Activated CD4-positive, CD25-positive, alpha-beta regulatory T cell treated with anti-CD3 and anti-CD28 coated beads, Interleukin-2, amount 50 U/mL, for 24 hours (primary cell): ENCODE data around the gene RIOK1.
"Not testable (repeated sequence)": the region's sequence is repeated elsewhere in the genome, so short reads cannot be mapped to it uniquely, and the experiment has no call there.

Source experiments
- ATAC-seq, 2 donors: fragments of 150-1000 bp; cut with Tn5 transposase; one replicate each; pipeline ENCODE4 v1.10.0; 2021; ENCODE audit warnings: mild to moderate bottlenecking in 1 of 2, moderate library complexity in 1 of 2

The RIOK1 gene

DNA sequence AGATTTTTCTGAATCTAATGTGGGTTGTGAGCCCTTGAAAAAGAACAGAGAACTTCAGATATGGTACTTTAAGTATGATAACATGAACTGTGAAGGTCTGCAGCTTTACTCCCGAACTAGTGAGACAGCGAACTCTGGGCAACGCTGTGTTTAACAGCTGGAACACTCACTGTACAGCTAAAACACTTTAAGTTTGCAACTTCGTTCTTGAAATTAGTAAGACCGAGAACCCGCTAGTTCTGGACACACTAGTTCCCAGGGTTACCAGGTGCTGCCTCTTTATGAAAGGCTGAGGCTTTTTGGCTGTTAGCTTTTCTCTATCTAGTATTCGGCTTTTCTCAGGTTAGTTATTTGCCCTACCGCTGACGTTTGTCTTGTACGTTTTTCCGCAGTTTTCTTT is 52.9 kb downstream of the RIOK1 start:
- ATAC-seq = no peak

DNA sequence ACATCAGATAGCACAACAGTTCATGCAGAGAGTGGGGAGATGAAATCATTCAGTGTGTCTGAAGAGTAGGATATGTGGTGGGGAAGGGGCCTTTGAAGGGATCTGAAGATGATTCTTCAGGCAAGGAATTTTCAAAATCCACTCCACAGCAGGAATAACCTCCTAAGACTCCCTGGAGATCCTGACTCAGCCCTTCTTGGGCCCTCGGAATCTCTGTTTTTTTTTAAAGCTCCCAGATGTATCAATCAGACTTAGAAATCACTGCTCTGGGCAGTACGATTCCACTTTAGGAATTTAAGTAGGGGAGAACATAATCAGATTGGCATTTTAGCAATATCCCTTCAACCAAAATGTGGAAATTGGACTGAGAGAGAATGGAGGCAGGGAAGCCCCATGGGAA is 55.5 kb downstream of the RIOK1 start:
- ATAC-seq = no peak

DNA sequence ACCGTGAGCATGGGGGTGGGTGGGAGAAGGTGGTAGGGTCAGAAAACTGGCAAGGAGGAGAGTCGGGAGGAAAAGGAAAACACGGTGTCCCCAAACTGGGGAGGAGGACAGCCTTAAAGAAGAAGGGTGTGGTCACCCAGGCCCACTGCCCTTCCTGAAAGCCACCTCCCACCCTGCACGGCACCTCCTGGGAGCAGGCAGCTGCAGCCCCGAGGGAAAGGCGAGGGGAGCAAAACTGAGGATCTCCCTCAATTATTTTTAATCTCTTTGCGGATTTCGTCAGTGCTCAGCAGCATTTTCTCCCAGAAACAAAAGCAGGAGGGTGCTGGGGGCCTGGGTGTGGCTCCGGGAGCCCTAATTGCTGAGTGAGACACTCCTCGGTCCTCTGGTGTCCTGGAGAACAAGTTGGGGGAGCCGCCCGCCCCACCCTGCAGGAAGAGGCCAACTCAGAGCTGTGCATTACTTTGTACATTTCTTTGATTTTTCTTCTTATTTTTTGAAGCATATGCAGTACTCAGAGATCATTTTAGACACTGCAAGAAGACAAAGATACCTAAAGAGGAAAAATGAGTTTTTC is 56.4 kb downstream of the RIOK1 start:
- no peak for ATAC-seq

DNA sequence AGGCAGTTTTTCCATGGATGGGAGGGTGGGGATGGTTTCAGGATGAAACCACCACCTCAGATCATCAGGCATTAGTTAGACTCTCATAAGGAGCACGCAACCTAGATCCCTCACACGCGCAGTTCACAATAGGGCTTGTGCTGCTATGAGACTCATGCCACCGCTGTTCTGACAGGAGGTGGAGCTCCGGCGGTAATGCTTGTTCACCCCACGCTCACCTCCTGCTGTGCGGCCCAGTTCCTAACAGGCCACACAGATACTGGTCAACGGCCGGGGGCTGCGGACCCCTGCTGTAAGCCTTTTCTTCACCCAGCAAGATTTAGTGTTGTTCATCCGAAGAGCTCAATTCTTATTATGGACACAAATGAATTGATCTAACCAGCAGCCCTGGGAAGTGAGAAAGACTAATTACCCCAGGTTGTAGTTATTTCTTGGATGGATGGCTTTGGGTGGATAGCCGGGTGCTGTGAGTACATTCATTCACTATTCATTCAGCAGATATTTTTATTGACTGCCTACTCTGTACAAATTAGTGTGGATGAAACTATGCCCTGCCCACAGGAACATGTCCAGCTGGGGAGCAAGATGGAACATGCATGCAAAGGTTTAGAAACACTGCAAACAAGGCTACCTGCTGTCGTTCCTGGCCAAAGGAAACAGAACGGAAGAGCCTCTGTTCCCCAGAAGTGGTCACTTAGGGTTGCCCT is 57.2 kb downstream of the RIOK1 start:
- ATAC-seq = no peak

DNA sequence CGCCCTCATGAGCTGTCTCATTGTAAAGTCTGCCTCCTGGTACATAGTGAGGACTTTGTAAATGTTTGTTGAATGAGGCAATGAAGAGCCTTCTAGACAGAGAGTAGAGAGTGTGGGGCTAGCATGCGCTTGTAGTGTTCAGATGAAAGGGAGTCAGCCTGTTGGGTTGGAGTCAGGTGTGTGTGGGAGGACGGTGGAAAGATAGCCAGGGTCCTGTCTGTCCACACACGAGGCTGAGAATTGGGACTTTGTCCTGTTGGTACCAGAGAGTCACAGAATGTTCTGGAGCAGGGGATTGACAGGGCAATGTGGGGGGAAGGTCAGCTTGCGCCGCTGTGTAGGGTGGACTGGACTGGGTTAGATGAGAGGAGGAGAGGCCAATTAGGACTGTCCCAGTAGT is 58.6 kb downstream of the RIOK1 start:
- ATAC-seq = no peak

DNA sequence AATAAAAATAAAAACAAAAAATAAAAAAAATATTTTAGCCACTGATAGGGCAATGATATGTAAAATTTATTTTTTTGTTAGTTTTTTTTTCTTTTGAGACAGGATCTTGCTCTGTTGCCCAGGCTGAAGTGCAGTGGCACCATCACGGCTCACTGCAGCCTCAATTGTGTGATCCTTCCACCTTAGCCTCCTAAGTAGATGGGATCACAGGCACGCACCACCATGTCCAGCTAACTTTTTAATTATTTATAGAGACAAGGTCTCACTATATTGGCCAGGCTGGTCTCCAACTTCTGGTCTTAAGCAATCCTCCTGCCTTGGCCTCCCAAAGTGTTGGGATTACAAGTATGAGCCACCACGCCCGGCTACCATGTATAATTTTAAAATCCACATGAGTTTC is 59.4 kb downstream of the RIOK1 start:
- ATAC-seq = no peak

DNA sequence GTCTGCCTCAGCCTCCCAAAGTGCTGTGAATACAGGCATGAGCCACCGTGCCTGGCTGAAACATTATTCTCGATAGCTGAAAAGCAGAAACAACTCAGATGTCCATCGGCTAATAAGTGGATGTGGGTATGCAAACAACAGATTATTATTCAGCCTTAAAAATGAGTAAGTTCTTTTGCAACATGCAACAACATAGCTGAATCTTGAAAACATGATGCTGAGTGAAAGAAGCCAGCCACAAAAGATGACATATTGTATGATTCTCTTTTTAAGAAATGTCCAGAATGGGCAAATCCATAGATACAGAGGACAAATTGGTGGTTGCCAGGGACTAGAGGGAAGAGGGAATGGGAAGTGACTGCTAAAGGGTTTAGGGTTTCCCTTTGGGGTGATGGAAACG is 61.7 kb downstream of the RIOK1 start:
- ATAC-seq = no peak

DNA sequence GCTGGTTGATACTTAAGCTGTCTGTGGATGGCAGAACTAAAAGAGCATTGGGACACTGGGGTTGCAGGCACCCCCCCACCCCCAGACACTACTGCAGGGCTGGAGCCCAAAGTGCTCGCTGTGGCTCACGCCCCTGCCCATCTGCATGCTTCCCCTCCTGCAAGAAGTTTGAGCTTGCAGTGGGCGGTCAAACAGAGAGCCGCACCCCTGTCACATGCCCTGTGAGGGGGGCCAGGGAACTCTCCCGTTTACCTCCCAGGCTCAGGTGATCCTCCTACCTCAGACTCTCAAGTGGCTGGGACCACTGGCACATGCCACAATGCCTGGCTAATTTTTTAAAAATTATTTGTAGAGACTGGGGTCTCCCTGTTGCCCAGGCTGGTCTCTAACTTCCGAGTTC is 63.3 kb downstream of the RIOK1 start:
- ATAC-seq = no peak

DNA sequence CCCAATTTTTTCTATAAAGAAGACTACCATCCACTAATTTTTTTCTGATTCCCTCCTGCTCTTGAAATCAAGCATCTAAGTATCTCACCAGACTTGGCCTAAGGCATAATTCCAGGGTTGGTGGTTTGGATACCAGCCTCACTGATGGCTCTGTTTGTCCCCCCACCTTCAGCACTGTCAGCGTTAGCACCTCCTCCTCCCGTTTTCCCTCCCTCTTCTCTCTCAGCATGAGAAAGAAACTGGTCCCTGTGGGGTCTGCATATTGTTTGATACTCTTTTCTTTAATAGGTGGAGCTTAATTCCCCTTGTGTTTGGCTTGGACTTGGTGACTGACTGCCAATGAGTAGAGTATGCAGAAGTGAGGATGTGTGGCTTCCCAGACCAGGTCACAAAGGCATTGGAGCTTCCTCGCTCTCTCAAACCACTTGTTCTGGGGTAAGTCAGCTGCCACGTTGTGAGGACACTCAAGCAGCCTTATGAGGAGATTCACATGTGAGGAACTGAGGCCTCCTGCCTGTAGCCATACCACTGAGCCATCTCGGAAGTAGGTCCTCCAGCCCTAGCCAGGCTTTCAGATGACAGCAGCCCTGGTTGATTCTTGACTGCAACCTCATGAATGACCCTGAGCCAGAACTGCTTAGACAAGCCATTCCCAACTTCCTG is 65.2 kb downstream of the RIOK1 start:
- no peak for ATAC-seq

DNA sequence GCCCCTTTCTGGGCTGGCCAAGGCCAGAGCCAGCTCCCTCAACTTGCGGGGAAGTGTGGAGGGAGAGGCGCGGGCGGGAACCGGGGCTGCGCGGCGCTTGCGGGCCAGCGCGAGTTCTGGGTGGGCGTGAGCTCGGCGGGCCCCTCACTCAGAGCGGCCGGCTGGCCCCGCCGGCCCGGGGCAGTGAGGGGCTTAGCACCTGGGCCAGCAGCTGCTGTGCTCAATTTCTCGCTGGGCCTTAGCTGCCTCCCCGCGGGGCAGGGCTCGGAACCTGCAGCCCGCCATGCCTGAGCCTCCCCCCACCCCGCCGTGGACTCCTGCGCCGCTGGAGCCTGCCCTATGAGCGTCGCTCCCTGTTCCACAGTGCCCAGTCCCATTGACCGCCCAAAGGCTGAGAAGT is 66.7 kb downstream of the RIOK1 start:
- not testable (repeated sequence) for ATAC-seq

DNA sequence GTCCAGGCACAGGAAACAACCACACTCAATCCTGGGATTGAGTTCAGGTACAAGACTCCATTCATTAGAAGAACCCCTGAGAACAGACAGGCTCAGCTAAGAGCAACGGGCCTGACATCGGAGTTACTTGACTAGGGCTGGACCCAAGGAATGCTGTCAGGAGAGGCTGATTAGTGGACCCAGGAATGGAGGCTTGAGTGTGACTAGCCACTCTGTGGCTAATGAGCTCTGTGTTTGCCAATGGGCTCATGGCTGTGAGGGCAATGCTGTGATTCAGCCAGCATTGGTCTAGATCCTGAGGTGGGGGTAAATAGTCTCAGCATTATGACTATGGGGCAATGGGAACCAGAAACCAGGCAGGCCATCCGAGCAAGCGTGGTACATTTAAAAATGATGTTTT is 71.8 kb downstream of the RIOK1 start:
- ATAC-seq = no peak

DNA sequence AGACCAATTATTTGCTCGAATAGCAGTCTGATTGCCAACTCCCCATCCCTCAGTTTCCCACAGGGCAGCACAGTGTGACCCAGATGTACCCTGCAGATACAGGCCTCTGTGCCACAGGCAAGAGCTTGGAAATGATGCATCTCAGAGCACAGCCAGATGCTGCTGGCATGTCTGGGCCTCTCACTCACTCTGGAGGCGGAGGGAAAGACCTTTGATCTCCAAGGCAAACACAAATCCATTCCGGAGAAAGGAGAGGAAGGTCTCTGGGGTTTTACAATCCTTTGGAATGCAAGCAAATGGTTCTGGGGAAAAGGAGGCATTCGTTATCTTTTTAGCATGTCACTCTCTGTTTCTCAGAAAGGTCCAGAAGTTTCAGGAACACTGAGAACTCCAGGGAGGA is 74.2 kb downstream of the RIOK1 start:
- ATAC-seq = no peak

DNA sequence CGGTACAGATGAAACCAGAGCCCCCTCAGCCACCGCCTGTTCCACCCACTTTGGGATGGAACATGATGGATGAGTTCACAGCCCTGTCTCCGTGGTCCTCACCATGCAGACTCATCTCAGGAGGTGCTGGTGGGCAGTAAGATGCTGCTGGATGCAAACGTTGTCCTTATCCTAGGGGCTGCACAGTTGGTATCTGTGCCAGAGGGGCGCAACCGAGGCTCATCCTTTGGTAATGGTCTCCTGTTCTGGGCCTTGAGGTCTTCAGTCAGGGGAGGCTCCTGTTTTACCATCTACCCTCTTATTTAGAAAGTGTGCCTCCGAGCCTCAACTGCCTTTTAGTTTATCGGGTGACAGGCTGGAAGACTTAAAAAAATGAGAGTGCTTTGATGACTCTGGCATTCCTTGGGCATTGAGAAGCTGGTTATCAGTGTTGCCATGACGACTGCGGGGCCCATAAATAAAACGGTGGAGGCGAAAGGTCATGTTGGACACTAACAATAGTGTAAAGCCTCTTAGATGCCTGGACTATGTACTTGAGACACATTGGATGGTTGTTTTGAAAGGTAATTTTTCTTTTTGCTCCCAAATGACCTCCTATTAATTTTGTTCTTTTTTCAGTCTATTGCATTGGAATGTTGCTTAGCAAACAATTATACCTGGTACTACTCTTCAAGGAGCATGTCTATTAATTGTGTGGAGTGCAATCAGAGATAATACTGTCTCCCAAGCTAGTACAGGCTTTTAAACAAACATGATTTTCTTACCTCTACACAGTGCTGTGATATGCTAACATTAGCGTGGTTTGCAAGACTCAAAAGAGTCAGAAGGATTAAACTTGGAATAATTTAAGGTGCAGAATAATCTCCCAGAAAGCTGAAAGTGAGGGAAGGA is 77.6 kb downstream of the RIOK1 start:
- no peak for ATAC-seq
